ENCODE measurements around the gene LRRC41.
"Not testable (repeated sequence)": the region's sequence is repeated elsewhere in the genome, so short reads cannot be mapped to it uniquely, and the experiment has no call there.

The LRRC41 gene, protein sequence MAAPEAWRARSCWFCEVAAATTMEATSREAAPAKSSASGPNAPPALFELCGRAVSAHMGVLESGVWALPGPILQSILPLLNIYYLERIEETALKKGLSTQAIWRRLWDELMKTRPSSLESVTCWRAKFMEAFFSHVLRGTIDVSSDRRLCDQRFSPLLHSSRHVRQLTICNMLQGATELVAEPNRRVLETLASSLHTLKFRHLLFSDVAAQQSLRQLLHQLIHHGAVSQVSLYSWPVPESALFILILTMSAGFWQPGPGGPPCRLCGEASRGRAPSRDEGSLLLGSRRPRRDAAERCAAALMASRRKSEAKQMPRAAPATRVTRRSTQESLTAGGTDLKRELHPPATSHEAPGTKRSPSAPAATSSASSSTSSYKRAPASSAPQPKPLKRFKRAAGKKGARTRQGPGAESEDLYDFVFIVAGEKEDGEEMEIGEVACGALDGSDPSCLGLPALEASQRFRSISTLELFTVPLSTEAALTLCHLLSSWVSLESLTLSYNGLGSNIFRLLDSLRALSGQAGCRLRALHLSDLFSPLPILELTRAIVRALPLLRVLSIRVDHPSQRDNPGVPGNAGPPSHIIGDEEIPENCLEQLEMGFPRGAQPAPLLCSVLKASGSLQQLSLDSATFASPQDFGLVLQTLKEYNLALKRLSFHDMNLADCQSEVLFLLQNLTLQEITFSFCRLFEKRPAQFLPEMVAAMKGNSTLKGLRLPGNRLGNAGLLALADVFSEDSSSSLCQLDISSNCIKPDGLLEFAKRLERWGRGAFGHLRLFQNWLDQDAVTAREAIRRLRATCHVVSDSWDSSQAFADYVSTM

DNA sequence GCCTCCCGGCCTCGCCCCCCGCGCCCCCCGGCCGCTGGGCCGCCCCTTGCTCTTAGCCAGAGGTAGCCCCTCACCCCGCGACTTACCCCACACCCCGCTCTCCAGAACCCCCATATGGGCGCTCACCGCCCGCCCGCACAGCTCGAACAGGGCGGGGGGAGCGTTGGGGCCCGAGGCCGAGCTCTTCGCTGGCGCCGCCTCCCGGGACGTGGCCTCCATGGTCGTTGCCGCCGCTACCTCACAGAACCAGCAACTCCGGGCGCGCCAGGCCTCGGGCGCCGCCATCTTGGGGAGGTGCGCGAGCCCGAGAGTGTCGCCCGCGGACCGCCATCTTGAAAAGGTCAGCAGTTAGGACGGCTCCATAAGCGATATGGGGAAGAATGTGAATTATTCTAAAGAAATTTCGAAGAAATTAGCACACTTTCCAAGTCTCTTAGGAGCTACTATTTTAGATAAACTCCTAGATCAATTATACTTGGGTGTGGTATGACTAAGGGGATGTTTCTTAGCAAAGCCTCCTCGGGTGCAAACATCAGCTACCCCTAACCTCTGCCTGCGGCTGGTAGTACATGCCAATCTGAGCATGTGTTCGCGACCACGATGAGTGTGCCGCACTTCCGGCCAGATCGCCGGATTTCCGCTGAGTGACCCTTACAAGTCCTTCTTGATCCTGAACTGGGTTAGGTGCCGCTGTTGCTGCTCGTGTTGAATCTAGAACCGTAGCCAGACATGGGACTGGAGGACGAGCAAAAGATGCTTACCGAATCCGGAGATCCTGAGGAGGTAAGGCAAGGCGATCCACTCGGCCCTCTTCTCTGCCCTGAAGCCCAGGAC is at the start of gene LRRC41, which contains the start of gene UQCRH:
Gene LRRC41, minus strand, starts transcription at position 579 of the 834 bp plus-strand sequence. Its CDS starts 294 bp downstream, at position 285.
Gene UQCRH, plus strand, starts transcription at position 661 of the 834 bp plus-strand sequence. Its CDS starts 69 bp downstream, at position 730.
- H3K4me3 Mint-ChIP-seq: peak within 1 kb of the TSS; percentile 99
- no peaks in the 10 kb centered on the region for H3K9me3 Mint-ChIP-seq (ENCODE audit: low read depth)
- no peaks in the 10 kb centered on the region for H3K27me3 Mint-ChIP-seq
- H3K36me3 Mint-ChIP-seq: no peaks in the 10 kb centered on the region
- H3K27ac Mint-ChIP-seq: peak within 1 kb of the TSS; percentile 98
- H3K4me1 Mint-ChIP-seq (ENCODE audit: low read depth): peaks cover 39% of the 10 kb centered on the region

DNA sequence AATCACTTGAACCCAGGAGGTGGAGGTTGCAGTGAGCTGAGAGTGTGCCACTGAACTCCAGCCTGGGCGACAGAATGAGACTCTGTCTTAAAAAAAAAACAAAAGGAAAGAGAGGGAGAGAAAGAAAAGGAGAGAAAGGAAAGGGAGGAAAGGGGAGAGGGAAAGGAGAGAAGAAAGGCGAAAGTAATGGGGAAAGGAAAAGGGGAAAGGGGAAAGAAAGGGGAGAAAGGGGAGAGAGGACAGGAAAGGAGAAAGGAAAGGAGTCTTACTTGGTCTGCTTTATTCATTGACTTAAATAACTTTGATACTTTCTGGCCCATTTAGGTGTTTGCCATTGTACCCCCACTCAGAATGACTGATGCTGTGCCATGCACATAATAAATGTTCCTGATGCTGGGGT is 48.9 kb upstream of the LRRC41 start:
- H3K9me3 Mint-ChIP-seq (ENCODE audit: low read depth): no peaks in the 10 kb centered on the region
- H3K4me3 Mint-ChIP-seq: no peak overlapping the region
- no peaks in the 10 kb centered on the region for H3K27me3 Mint-ChIP-seq
- H3K36me3 Mint-ChIP-seq: peaks cover 3% of the 10 kb centered on the region
- no peak overlapping the region for H3K27ac Mint-ChIP-seq
- peaks cover 8% of the 10 kb centered on the region for H3K4me1 Mint-ChIP-seq (ENCODE audit: low read depth)

DNA sequence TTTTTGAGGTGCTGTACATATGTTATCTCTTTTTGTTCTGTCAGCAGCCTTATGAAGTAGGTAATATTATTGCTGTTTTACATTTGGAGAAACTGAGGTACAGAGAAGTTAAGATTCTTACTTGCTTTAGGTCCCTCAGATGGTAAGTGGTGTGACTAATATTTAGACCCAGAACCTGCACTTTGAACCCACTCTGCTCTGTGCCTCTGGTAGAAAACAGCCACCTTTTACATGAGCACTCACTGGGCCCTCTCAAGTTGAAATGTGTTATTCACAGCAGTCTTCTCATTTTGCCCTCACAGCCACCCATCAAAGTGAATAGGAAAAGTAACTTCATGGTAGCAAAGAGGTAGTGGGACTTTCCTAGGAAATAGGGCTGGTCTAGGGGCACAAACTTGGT is 41.9 kb upstream of the LRRC41 start:
- Mint-ChIP-seq H3K27ac (peak overlapping the region; percentile 22), H3K4me1 (ENCODE audit: low read depth) (peaks cover 44% of the 10 kb centered on the region), H3K4me3 (no peak overlapping the region), H3K36me3 (peaks cover 4% of the 10 kb centered on the region), H3K9me3 (ENCODE audit: low read depth) (no peaks in the 10 kb centered on the region), H3K27me3 (no peaks in the 10 kb centered on the region)

DNA sequence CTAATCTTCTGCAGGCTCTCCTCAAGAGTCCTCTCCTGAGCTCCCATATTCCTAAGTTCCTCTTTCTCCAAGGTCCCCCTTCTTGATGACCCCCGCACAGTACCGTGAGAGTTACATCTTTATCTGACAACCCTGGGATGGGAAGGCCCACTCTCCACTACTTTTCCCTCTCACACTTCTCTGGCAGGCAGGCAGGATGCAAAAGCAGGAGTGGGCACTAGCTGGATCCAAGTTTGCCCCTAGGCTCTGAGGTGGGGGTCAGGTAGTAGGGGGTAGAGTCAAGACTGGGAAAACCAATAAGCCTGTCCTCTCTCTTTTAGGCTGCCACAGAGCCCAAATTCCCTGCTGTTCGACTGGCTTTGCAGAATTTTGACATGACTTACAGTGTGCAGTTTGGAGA is 41.1 kb upstream of the LRRC41 start:
- H3K9me3 Mint-ChIP-seq (ENCODE audit: low read depth): no peaks in the 10 kb centered on the region
- peaks cover 4% of the 10 kb centered on the region for H3K36me3 Mint-ChIP-seq
- H3K27me3 Mint-ChIP-seq: no peaks in the 10 kb centered on the region
- no peak overlapping the region for H3K4me3 Mint-ChIP-seq
- H3K27ac Mint-ChIP-seq: no peak overlapping the region
- H3K4me1 Mint-ChIP-seq (ENCODE audit: low read depth): peaks cover 47% of the 10 kb centered on the region

DNA sequence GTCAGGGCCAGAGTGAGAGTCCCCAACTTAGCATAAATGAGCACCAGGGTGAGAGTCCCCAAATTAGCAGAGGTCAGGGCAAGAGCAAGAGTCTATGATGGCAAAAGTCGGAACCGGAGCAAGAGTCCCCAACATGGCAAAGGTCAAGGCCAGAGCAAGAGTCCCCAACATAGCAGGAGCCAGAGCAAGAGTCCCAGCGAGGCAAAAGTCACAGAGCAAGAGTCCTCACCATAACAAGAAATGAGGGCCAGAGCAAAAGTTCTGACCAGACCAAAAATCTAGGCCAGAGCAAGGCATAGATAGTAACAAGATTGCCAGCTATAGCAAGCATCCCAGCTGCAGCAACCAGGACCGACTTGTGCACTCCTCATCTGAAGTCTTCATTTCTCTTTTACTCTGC is 40.3 kb upstream of the LRRC41 start:
- Mint-ChIP-seq H3K9me3 (ENCODE audit: low read depth) (no peaks in the 10 kb centered on the region), H3K27me3 (no peaks in the 10 kb centered on the region), H3K4me3 (peak overlapping the region; percentile 23), H3K36me3 (peaks cover 4% of the 10 kb centered on the region), H3K27ac (peak overlapping the region; percentile 100), H3K4me1 (ENCODE audit: low read depth) (peaks cover 49% of the 10 kb centered on the region)

DNA sequence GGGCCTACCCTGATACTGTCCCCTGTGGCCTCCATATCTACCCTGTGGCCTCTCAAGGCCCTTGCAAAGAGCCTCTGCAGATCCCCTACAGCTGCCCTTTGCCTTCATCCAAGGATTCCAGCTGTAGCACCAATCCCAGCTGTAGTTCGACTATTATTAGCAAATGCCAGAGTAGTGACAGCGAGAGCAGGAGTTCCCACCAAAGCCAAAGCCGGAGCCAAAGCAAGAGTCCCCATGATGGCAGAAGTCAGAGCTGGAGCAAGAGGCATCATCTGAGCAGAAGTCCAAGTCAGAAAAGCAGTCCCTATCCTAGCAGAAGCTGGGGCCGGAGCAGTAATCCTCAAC is 39.9 kb upstream of the LRRC41 start:
- peak overlapping the region; percentile 23 for H3K4me3 Mint-ChIP-seq
- H3K9me3 Mint-ChIP-seq (ENCODE audit: low read depth): no peaks in the 10 kb centered on the region
- peaks cover 50% of the 10 kb centered on the region for H3K4me1 Mint-ChIP-seq (ENCODE audit: low read depth)
- H3K36me3 Mint-ChIP-seq: peaks cover 4% of the 10 kb centered on the region
- H3K27ac Mint-ChIP-seq: peak overlapping the region; percentile 100
- H3K27me3 Mint-ChIP-seq: no peaks in the 10 kb centered on the region

DNA sequence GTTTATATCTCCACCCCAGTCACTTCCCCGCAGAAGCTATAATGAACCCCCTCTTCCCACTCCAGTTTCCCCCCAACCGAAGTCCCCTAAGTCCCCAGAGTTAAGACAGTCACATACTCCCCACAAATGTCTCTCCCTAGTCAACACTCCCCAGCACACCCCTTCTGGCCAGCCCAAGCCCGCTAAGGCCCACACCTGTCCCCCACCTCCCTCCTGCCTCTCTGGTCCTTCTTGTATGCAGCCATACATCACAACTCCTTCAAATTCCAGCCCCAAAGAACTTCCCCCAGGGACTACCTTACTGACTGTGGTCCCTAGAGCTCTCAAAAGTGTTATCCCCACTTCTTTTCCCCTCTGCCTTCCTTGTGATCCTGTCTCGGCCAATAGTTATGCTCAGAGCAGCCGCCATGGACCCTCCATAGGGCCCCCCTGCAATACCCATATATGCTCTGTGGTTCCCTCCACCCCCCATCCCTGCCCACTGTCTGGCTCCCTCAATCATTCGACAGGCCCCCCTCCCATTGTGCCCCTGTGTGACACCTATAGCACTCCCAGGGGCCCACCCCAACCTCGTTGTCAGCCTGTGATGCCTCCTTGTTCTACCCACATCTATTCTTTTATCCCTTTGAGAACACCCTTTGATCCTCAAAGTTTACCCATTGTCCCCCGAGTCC is 39.4 kb upstream of the LRRC41 start:
- peaks cover 46% of the 10 kb centered on the region for H3K4me1 Mint-ChIP-seq (ENCODE audit: low read depth)

DNA sequence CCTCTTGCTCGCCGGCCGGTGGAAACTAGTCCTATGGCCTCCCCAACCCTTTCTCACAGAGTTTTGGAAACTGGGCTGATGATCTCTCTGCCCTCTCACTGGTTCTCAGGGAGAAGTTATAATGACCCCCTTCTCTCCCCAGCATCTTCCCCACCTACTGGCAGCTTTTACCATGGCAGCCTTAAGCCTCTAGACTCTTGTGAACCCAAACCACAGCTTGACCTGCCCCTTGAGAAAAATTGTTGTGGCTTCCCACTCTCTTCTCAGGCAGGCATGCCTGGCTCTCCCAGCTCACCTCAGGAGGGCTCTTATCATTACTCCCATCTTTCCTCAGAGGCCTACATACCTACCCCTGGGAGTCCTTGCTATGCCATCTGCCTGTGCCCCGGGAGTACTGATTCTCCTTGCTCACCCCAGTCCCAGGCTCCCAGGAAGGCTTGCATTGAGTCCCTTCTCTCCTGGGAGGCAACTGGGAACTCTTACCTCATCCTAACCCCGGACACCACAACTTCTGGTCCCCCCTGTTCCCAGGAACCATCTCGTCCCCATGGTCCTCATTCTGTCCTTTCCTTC is 38.8 kb upstream of the LRRC41 start:
- peaks cover 4% of the 10 kb centered on the region for H3K36me3 Mint-ChIP-seq
- peak overlapping the region; percentile 100 for H3K4me3 Mint-ChIP-seq
- H3K9me3 Mint-ChIP-seq (ENCODE audit: low read depth): no peaks in the 10 kb centered on the region
- H3K4me1 Mint-ChIP-seq (ENCODE audit: low read depth): peaks cover 40% of the 10 kb centered on the region
- H3K27me3 Mint-ChIP-seq: no peaks in the 10 kb centered on the region
- H3K27ac Mint-ChIP-seq: peak overlapping the region; percentile 100

More for the DNA sequence above, 39.4 kb upstream of the LRRC41 start:
- Mint-ChIP-seq H3K36me3 (peaks cover 4% of the 10 kb centered on the region), H3K27me3 (no peaks in the 10 kb centered on the region), H3K9me3 (ENCODE audit: low read depth) (no peaks in the 10 kb centered on the region), H3K4me3 (peak overlapping the region; percentile 100), H3K27ac (peak overlapping the region; percentile 100)

DNA sequence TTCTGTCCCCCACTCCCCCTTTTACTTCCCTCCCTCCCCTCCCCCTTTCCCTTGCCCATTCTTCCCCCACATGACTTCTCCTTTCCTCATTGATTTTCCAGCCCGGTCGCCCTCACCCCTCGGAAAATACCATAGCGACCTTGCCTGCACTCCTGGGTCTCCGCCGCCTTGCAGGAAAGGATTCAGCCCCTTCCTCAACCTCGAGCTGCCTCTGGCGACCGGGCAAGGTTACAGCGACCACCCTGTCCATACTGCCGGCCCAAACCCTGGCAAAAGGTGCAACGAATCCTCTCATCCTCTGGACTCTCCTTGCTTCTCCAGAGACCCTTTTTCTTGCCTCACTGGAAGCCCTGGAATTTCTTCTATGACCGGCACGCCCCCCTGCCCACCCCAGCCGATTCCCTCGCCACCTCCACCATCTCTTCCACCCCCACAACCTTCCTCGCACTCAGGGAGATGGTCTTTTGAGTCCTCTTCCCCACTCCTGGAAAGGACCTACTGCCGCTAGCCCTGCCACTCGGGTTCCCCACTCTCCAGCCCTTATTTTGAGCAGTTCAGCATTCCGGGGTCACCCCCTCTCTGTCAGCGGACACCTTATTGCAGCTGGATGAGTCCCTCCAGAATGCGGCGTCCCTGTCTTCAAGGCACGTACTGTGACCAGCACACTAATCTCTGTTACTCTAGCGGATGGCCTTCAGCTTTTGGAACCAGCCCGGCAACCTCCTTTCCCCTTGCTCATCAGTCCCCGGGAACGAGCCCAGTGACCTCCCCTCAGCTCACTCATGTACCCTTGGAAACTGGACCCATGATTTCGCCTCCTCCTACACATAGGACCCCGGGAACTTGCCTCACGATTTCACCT is 38.0 kb upstream of the LRRC41 start:
- Mint-ChIP-seq H3K4me3 (peak overlapping the region; percentile 100), H3K9me3 (ENCODE audit: low read depth) (no peaks in the 10 kb centered on the region), H3K27me3 (no peaks in the 10 kb centered on the region), H3K4me1 (ENCODE audit: low read depth) (peaks cover 40% of the 10 kb centered on the region), H3K27ac (peak overlapping the region; percentile 100), H3K36me3 (peaks cover 4% of the 10 kb centered on the region)

DNA sequence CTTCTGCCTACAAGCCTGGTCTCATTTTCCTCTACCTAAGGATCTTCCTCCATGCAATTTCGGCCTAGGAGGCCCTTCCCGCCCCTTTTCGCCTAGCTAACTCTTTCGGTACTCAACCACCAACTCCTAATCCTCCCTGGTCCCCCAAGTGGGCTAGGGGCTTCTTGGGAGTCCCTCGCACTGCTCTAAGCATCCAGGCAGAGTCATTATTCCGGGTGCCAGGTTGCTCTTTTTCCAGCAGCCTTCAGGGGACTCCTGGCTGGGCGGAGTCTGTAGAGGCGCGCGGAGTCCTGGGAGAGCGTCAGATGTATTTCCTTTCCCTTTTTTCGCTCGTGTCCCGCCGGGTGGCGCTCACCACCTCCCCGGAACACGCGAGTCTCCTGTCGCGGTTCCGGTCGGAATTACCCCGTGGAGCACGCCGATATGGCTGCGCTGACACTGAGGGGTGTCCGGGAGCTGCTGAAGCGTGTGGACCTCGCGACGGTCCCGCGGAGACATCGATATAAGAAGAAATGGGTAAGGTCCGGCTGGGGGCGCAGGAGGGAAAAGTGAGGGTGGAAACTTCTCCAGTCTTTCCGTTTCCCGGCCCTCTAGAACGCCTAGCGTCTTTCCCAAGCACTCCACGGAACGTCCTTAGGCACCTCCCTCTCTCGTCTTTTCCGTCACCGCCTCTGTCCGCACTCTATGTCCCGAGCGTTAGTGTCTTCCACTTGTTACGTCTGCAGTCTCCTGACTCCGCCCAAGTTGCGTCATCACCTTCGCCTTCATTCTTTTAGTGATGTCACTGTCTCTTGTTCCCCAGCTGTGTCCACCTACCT is 37.2 kb upstream of the LRRC41 start, which contains the start of gene NSUN4:
Gene NSUN4, plus strand, starts transcription at position 404 of the 818 bp plus-strand sequence. Its CDS starts 20 bp downstream, at position 424.
- Mint-ChIP-seq H3K9me3 (ENCODE audit: low read depth) (no peaks in the 10 kb centered on the region), H3K27ac (peak within 1 kb of the TSS; percentile 100), H3K27me3 (no peaks in the 10 kb centered on the region), H3K4me3 (peak within 1 kb of the TSS; percentile 100), H3K36me3 (peaks cover 4% of the 10 kb centered on the region), H3K4me1 (ENCODE audit: low read depth) (peaks cover 40% of the 10 kb centered on the region)

DNA sequence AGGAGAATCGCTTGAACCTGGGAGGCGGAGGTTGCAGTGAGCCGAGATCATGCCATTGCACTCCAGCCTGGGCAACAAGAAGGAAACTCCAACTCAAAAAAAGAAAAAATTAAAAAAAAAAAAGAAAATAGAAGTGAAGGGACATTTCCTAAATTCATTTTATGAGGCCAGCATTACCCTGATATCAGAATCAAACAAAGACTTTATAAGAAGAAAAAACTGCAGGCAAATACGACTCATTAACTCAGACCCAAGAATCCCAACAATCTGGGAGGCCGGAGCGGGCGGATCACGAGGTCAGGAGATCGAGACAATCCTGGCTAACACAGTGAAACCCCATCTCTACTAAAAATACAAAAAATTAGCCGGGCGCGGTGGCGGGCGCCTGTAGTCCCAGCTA is 34.0 kb upstream of the LRRC41 start:
- not testable (repeated sequence) for H3K9me3 Mint-ChIP-seq (ENCODE audit: low read depth)

DNA sequence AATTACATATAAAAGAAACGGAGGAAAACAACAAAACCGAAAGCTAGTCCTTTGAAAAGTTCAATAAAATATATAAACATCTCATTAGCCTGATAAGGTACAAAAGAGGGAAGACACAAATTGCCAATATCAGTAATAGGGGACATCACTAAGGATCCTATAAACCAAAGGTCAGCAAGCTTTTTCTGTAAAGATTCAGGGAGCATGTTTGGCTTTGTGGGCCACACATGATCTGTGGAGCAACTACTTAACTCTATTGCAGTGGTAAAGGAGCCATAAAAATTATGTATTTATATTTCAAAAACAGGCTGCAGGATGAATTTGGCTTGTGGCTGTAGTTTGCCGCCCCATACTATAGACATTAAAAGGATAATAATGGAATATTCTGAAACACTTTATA is 31.7 kb upstream of the LRRC41 start:
- Mint-ChIP-seq H3K4me1 (ENCODE audit: low read depth) (peaks cover 6% of the 10 kb centered on the region), H3K27ac (no peak overlapping the region), H3K4me3 (no peak overlapping the region), H3K27me3 (no peaks in the 10 kb centered on the region), H3K36me3 (peaks cover 3% of the 10 kb centered on the region), H3K9me3 (ENCODE audit: low read depth) (no peaks in the 10 kb centered on the region)

More for the DNA sequence above, 34.0 kb upstream of the LRRC41 start:
- not testable (repeated sequence) for H3K27me3 Mint-ChIP-seq, H3K4me3 Mint-ChIP-seq, H3K27ac Mint-ChIP-seq, H3K36me3 Mint-ChIP-seq
- peaks cover 20% of the 10 kb centered on the region for H3K4me1 Mint-ChIP-seq (ENCODE audit: low read depth)

All from activated naive CD8-positive, alpha-beta T cell (primary cell).